Prostate gland (tissue), 2 donors: Measurements from ENCODE around the gene ZFP91.

ENCODE experiments used
- CTCF ChIP-seq, 4 experiments: fragments of 200-600 bp in 2 of 4; fragments of 450-650 bp in 2 of 4; sonication (generic) in 2 of 4; IDR thresholded peaks; 1 replicate in 3 of 4; 2 replicates in 1 of 4; pipeline ENCODE4 v1.5.1; 2016 to 2019; ENCODE audit warnings: antibody characterized with exemption in 4 of 4, mild to moderate bottlenecking in 2 of 4, moderate library complexity in 2 of 4
- POLR2A ChIP-seq: fragments of 450-650 bp; IDR thresholded peaks from one replicate; pipeline ENCODE4 v1.6.1; 2016; ENCODE audit warnings: antibody characterized with exemption, mild to moderate bottlenecking
- POLR2AphosphoS5 ChIP-seq: sonication (generic); formaldehyde crosslinking; IDR thresholded peaks from one replicate; pipeline ENCODE4 v1.6.1; 2017; ENCODE audit warnings: antibody characterized with exemption

GRCh38 chr11:58654908-58655296 lies 76.0 kb downstream of the ZFP91 start:
- TF ChIP-seq CTCF (IDR thresholded peaks at IDR 0.05) (no peak), POLR2AphosphoS5 (no peak), POLR2A (no peak)
